Activated CD8-positive, alpha-beta memory T cell treated with anti-CD3 and anti-CD28 coated beads, Interleukin-2, amount 50 U/mL, for 1 hour (primary cell): ENCODE measurements around the gene ARL4A.
"Not testable (repeated sequence)": the region's sequence is repeated elsewhere in the genome, so short reads cannot be mapped to it uniquely, and the experiment has no call there.

Experiments used
- DNase-seq: peaks from one replicate; pipeline ENCODE4 v3.0.0-alpha.2; 2020; ENCODE audit errors: extremely low read depth

Gene ARL4A, protein sequence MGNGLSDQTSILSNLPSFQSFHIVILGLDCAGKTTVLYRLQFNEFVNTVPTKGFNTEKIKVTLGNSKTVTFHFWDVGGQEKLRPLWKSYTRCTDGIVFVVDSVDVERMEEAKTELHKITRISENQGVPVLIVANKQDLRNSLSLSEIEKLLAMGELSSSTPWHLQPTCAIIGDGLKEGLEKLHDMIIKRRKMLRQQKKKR

DNA sequence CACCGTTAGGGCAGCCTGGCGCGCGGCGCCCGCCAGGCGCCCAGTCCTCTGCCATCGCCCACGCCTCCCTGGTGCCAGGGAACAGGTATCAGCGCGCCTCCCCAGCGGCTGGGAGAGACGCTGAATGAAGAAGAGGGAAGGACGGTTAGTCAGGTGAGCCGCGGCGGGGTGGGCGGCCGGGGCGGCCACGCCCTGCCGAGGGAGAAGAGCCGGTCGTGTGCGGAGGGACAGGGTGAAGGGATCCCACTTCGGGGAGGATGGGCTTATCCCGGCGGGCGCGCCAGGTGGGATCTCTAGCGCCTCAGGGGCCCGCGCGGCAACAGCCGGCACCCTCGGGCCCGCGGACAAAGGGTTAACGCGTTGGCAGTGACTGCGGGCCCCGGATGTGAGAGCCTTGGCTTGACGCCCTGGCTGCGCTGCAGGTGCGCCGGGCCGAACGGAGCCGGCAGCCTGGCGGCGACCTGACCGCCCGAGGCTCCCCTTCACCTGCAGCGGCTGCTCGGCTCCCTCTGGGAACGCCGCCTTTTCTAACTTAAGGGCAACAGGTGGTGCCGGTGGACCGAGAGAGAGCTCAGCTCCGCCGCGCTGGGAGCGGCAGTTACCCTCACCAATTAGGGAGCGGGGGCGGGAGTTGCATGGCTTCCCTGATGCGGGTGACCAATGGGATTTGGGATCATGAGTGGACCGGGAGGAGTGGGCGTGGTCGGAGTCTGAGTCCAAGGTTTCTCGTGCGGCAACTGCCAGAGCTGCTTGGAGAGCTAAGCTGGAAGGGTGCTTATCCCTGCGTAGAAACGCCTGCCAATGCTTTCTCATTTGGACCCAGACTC lies at the start of gene ARL4A:
ARL4A (plus strand) TSS at position 743 of the 827 bp plus-strand sequence. CDS start 622 bp downstream, outside the sequence.
- DNase-seq = peak; percentile 84

DNA sequence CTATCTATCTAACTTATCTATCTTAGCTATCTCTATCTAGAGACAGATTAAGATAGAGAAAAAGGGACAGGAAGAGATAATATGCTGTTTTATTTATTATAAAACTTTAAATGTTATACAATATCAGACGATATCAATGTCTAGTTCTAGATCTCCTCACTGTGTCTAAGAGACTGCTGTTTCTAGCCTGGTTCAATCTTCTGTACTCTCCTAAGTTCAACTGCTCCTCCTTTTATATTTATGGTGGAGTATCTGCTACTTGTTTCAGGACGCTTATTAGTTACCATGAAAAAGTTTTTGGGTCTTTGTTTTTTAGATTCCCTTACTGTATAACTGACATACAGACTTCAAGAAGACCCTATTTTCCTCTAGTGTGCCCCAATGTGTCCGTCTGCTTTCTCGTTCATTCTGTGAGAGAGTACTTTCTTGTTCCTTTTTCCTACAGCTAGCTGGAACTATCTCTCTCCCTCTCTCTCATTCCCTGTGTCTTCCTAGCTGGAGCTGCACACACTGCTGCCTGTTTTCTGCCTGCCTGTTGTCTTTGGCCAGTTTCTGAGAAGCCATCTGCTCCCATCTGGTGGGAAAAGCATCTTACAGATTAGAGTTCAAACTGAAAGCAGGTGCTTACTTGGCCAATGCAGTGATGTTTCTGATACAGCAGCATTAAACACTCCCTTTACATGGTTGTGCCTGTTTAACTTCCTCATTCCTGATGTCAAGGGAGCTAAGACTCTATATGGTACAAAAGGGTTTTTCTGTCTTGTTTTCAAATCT lies 49.4 kb upstream of the ARL4A start:
- DNase-seq = no peak

GRCh38 chr7:12638851-12639456 lies 48.5 kb upstream of the ARL4A start:
- DNase-seq = no peak

GRCh38 chr7:12640299-12641096 lies 46.9 kb upstream of the ARL4A start:
- DNase-seq = no peak

- no peak for DNase-seq
Measured at GRCh38 chr7:12641196-12641595, 46.2 kb upstream of the ARL4A start.

DNA sequence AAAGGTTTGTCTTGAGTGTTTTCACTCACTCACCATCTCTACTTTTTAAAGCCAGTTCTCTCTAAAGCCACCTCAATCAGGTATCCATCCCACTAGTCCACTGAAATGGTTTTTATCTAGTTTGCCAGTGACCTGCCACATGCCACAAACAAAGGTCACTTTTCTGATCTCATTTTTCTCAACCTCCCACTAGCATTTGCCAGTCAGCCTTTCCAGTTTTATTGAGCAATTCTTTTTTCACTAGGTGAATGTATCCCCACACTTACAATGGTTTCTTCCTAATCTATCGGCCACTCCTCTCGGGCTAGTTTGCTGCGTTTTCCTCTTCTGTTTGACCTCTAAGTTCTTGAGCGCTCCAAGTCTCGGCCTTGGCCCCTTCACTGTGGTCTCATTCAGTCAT lies 44.9 kb upstream of the ARL4A start:
- no peak for DNase-seq

DNA sequence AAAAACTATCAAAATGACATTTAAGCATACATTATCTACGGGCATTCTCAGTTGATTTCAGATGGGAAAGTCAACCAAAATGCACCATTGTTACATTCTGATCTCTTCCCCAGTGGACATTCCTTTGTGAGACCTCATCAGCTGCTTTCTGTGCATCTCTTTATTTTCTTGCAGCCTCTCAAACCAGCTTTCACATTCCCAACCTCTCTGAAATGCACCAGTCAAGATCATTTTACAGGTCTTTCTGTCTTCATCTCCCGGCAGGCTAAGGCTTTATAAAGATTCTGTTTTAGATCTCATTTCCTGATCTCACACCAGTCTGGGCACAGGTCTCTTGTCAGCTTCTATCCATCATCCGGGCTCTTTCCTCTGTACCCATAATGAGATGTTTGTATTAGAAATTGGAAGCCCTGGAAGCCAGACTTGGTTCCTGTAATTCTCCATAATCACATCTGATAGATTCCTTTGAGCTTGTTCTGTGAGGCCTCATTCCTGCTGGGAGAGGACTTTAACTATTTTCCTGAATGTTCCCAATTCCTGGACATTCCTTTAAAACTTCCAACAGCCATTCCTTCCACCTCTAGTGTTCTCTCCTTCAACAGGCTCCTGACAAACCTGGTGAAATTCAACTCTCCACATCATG lies 44.3 kb upstream of the ARL4A start:
- DNase-seq = no peak

GRCh38 chr7:12643644-12644043 lies 43.8 kb upstream of the ARL4A start:
- DNase-seq = no peak

DNA sequence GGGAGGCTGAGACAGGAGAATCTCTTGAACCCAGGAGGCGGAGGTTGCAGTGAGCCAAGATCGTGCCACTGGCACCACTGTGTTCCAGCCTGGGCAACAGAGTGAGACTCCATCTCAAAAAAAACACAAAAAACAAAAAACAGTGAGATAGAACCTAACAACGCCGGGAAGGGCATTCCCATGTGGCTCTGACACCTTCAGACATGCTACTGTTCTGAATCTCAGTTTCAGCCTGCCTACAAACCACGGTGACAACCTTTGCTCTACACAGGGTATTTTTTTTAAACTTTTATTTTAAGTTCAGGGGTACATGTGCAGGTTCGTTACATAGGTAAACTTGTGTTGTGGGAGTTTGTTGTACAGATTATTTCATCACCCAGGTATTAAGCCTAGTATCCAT lies 42.2 kb upstream of the ARL4A start:
- not testable (repeated sequence) for DNase-seq

- no peak for DNase-seq
Measured at GRCh38 chr7:12646139-12646538, 41.3 kb upstream of the ARL4A start.

- DNase-seq = no peak
Measured at GRCh38 chr7:12647364-12648219, 39.8 kb upstream of the ARL4A start.

DNA sequence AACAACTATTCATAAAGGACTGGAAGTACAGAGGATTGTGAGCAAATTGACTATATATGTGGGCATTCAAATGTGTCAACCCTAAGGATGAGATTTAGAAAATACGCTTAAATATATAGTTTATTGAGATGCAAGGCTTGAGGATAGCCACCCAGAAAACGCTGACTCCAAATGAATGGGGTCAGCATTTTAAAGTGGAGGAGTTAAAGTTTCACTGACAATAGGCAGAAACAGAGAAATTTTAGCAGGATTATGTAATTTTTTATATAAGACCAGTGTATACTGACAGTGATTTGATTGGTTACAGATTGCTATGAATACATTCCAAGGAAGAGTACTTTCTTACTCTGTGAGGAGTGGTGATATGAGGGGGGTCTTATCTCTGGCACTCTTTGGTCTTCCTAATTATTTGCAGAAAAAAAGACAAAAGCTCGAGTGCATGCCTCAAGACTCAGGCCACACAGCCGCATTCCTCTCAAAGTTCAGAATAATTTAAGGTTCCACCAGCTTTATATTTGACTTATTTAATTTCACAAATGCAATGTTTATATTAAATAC lies 38.6 kb upstream of the ARL4A start:
- no peak for DNase-seq

- no peak for DNase-seq
Measured at GRCh38 chr7:12649348-12649747, 38.1 kb upstream of the ARL4A start.

- DNase-seq = no peak
Measured at GRCh38 chr7:12650080-12650479, 37.4 kb upstream of the ARL4A start.

- DNase-seq = no peak
Measured at GRCh38 chr7:12653110-12653509, 34.3 kb upstream of the ARL4A start.

GRCh38 chr7:12653518-12653917 lies 33.9 kb upstream of the ARL4A start:
- no peak for DNase-seq

- no peak for DNase-seq
Measured at GRCh38 chr7:12655161-12655560, 32.3 kb upstream of the ARL4A start.

GRCh38 chr7:12660423-12660822 lies 27.0 kb upstream of the ARL4A start:
- not testable (repeated sequence) for DNase-seq

- not testable (repeated sequence) for DNase-seq
Measured at GRCh38 chr7:12660986-12661385, 26.4 kb upstream of the ARL4A start.

DNA sequence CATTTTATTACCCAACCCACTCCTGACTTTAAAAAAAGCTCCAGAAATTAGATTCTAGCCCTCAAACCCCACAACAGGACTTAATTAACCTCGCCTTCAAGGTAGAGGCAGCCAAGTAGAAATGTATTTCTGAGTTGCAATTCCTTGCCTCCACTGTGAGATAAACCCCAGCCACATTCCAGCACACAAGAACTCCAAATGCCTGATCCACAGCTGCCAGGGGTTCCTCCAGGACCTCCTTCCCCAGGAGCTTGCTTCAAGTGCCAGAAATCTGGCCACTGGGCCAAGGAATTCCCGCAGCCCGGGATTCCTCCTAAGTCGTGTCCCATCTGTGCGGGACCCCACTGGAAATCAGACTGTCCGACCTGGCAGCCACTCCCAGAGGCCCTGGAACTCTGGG lies 25.9 kb upstream of the ARL4A start:
- DNase-seq = no peak
